HG03025 (cell line): ENCODE results near the gene CPA5.

Source experiments
- ATAC-seq: cut with Tn5 transposase; IDR thresholded peaks from one replicate; pipeline ENCODE4 v1.9.1; 2021; ENCODE audit warnings: mild to moderate bottlenecking, moderate library complexity; ENCODE audit not compliant: unreplicated experiment, low FRiP score

Gene CPA5

DNA sequence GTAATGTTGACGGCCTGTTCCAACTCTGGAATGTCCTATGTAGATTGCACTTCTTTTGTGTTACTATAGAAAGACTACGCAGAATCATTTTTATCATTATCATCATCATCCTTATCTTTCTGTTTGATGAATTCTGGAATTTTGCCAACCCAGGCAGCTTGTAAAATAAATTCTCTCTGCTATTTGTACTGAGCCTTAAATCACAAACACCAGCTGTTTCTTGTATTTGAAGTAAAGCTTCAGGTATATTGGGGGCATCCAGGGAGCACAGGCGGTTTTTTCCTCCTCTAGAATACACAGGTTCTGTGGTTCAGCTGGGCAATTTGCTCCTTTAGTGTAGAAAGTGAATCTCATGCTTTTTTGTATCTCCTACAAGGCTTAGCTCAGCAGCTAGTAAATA, 14.9 kb upstream of the CPA5 start:
- no peak for ATAC-seq

DNA sequence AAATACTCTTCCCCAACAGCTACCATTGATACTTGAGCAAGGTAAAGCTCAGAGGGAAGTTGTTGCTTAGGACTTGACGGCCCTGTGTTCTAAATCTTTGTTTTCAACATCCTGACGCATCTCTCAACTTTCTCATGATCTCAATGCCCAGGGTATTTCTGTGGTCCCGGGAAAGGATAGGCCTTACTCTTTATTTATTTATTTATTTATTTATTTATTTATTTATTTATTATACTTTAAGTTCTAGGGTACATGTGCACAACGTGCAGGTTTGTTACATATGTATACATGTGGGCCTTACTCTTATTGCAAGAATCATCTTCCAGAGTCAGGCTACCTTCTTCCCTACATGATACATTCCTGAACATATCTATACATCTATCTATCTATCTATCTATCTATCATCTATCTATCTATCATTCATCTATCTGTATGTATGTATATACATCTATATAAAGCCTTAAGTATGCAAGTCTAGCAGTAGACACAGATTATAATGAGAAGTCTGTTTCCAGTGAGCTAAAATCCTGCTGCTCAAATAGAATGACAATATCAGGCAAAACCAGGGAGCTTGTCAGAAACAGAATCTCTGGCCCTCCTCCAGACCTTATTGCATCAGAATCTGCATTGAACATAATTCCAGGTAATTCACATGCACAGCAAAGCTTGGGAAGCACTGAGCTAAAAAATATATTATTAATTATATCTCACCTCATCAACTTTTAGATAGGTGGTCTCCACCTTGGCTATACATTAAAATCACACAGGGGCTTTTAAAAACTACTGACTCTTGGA, 12.2 kb upstream of the CPA5 start:
- ATAC-seq: no peak

DNA sequence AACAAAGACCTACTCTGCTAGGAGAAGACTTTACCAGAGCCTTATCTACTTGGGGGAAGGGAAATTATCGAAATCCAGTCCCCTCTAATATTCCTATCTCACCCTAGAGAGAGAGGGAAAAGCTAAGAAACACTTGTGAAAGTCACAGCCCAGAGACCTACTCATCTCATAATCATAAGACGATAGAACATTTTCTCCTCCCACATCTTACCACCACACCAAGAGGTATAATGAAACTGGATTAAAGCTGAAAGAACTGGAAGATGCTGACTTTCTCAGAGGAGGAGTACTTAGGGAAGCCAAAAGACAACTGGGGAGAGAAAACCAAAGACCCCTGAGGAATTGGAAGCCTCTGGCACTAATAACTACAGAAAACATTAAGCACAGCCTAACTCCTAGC, 10.8 kb upstream of the CPA5 start:
- no peak for ATAC-seq

DNA sequence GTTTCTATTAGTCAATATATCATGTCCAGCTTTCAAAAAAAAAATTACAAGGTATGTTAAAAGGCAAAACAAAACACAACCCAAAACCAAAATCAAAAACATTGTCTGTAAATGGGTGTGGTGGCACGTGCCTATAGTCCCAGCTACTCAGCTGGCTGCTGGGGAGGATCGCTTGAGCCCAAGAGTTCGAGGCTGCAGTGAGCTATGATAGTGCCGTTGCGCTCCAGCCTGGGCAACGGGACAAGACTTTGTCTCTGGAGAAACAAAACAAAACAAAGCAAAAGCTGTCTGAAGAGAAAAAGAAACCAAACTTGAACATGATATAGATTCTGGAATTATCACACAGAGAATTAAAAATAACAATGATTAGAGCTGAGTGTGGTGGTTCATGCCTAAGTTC, 10.3 kb upstream of the CPA5 start:
- ATAC-seq: no peak

DNA sequence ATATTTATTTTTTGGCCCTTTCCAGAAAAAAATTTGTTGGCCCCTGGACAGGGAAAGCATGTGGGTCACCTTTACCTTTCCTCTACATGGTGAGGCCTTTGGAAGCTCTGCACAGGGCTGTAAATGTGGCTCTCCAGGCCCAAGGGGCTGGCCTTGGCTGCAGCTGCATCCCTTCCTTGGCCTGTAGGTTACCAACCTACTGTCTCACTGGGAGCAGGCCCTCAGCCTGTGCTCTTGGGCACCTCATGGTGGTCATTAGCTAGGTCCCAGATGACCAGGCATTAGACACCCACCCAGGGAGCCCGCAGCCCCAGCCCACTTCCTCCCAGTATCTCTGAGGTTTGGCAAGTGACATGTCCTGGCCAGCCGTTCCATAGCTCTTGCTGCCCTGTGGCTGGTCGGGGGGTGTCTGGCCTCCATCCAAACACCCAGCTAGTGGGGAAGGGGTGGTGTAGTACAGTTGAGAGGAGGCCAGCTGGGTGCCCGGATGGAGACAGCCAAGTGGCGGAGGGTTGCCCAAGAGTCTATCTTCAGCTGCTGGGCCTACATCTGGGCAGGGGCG, 7.1 kb upstream of the CPA5 start:
- no peak for ATAC-seq

DNA sequence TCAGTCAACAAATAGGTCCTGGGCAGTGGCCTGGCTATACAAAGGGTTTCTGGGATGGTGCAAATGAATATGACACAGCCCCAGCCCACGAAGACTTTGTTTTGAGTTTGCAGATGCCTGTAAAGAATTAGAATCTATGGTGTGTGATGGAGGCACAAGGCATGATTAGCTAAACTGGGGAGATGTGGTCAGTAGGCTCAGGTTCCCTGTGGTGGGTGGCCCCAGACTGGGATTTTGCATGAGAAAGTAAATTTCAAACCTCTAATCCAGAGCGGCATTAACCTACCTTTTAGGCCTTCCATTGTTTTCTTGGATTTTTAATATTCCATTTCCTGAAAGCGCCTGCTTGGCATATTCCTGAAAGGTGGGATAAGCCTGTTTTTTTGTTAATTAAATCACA, 6.4 kb upstream of the CPA5 start:
- ATAC-seq: no peak

DNA sequence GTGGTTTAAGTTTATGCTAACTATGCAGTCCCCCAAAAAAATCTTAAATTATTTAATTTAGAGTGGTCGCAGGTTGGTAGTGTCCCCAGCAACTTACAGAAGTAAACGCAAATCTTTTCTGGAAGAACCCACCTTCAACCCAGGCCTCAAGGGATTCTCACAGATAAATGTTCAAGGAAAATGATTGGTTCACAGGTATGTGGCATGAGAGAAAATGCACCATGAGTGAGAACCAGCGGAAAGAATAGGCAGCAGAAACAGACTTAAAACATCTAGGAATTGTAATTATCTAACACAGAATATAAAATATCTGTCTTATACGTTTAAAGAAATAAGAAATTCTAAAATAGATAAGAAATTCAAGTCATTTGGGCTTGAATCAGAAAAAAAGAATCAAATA, 2.7 kb upstream of the CPA5 start:
- ATAC-seq: no peak

DNA sequence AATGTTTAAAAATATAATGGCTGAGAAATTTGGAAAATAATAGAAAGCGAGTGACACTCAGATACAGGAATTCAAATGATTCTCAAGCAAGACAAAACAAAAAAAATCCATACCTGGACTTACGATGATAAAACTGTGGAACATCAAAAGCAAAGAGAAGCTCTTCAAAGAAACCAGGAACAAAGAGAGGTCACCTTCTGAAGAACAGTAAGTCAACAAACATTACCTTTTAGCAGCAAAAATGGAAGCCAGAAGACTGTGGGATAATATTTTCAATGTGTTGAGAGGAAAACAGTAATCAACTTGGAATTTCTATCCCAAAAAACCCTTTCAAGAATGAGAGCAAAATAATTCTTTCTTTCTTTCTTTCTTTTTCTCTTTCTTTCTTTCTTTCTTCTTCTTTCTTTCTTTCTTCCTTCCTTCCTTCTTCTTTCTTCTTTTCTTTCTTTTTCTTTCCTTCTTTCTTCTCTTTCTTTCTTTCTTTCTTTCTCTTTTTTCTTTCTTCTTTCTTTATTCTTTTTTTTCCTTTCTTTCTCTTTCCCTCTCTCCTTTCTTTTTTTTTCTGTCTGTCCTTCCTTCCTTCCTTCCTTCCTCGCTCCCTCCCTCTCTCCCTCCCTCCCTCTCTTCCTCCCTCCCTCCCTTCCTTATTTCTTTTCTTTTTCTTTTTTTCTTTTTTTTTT, 1.8 kb upstream of the CPA5 start:
- ATAC-seq: no peak

DNA sequence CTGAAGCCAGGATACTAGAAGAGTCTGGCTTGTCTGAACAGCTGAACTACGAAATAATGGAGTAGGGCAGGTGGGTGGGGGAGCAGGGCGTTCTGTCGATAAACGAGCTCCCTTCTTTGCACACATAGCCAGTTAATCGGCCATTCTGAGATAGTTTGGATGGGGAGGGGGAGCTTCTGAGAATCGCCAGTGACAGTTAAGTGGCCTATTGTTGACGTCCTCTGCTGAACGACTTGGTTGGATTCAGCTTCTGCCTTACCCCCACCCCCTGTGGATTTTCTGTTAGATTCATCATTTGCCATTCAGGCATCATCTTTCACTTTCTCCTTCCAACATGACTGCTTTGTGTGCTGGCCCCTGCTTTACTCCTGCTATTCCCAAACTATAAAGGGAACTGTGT, 520 bp downstream of the CPA5 start:
- no peak for ATAC-seq

DNA sequence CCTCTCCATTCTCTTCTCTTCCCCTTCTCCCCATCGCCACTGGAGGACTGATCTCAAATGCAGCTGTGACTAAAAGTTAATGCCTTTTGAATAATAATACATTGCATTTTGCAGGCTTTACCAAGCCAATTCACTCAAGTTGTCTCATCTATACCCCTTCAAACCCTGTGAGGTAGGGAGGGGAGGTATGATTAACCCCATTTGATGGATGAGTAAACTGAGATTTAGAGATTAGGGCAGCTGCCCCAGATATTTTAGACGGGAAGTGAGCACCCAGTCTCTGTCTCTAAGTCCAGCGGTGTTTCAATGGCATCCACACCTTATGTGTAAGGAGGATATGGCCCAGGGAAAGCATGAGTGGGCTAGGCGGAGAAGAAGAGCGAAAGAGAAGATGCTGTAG, 1.1 kb downstream of the CPA5 start:
- no peak for ATAC-seq

DNA sequence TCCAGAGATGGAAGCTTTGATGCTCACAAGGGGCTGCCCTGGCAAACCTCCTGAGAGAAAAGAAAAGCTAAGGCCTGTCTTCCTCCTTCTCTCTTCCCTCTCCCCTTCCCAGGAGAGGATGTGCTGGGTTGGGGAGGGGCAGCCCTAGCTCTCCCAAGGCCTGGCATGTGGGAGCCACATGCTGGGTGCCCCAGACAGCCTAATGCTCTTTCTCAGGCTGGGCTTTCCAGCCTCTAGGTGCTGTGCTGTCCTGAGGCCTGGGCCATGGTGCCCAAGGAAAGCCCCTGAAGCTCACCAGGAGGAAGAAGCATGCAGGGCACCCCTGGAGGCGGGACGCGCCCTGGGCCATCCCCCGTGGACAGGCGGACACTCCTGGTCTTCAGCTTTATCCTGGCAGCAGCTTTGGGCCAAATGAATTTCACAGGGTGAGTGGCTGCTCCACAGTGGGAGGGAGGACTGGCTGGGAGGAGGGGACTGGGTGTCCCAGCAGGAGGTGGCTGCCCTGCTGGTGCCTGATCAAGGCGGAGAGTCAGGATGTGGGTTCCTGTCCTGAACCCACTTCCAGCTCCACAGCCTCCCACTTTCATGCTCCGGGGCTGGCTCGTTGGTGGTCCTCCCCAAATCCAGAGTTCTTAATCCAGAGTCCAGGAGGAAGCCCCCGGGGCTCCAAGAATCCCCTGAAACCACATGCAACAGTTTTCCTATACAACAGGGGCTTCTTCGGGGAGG, 1.7 kb downstream of the CPA5 start:
- no peak for ATAC-seq

DNA sequence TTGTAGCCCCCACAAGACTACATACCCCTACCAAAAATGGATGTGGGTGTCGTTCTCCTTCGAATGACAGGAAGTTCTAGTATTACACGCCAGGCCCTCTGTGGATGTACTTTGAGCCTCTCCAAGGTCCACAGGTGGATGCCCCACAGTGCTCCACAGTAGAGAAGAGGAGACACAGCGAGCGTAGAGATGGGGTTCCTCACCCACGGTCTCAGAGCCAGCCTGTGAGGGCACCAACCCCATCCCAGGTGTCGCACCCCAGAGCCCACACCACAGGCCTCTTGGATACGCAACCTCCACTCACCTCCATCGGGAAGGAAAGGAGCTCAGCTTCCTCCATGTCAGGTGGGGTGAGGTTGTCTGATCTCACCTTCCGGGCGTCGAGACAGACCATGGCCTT, 2.3 kb downstream of the CPA5 start:
- no peak for ATAC-seq

DNA sequence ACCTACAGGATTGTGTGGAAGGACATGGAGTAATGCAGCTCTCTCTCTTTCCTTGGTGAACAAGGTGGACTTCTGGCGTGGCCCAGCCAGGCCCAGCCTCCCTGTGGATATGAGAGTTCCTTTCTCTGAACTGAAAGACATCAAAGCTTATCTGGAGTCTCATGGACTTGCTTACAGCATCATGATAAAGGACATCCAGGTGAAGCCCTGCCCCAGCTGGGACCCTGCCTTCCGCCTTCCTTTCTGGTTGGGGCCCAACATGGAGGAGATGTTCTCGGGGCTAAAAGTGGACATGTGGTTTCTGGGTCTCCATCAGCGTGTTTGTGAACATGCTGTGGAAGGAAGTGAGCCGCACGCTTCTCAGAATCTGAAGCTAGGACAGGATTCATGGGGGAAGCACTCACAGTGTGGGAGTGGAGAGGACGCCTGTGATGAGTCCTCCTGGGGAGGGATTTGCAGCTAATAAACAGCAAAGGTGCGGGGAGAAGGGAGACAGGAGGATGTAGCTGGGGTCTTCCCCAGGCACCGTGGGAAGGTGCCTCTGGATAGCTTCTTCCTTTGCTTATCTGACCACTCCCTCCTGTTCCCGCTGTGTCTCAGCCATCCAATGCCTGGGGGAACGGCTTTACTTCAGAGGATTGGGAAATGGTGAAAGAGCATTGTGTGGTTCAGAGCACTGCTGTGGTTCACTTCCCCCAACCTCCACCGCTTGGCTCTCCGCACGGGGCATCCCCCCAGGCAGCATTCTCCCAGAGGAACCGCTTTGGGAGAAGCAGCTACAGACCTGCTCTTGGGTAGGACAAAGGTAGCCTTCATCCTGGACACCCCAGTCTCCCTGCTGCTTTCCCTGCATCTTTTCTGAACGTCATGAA, 5.5 kb downstream of the CPA5 start:
- ATAC-seq: no peak

DNA sequence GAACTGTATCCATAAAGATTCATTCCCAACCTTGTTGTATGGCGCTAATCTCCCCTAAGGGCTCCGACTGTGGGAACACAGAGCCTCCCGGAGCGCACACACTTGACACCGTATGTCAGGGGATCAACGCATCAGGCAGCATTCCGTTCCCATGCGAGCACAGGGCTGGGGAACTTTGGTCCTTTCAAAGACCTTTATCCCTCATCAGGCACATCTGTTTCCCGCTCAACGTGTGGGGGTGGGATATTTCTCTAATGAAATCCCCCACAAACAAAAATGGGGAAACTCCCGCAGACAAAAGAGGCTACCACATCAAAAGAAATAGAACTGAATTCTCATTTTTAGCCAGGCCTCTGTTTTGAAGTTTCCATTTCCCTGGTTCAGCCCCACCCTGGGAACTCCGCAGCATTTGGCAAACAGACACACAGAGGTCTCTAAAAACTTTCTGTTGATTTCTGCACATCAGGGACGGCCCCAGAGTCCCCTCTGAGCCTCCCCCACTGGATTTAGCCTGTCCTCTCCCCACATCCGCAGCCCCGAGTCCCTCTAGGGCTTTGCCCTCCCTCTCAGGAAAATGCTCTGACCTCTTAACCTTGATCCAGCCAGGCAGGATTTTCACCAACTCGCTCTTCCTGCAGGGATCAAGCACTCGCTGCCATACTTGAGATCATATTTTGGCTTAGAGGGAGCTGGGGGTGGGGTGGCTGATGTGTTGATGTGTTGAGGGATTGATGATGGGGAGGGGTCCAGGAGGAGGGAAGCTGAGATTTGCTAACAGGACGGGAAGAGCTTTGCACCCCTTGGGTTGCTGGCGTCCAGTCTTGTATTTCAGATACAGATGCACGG, 6.6 kb downstream of the CPA5 start:
- no peak for ATAC-seq

DNA sequence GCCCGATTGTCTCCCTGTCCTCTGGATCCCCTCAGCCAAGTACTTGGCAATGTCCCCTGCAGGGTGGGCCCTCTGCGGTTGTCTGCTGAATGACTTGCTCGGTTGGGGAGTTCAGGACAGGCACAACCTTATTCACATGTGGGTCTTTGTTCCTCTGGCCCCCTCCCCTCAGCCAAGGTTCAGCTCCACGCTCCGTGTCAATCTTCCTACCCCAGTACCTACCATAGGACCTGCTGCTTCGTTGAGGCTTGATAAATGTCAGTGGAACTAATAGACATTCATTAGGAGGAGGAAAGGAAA, 7.1 kb downstream of the CPA5 start:
- ATAC-seq: no peak

DNA sequence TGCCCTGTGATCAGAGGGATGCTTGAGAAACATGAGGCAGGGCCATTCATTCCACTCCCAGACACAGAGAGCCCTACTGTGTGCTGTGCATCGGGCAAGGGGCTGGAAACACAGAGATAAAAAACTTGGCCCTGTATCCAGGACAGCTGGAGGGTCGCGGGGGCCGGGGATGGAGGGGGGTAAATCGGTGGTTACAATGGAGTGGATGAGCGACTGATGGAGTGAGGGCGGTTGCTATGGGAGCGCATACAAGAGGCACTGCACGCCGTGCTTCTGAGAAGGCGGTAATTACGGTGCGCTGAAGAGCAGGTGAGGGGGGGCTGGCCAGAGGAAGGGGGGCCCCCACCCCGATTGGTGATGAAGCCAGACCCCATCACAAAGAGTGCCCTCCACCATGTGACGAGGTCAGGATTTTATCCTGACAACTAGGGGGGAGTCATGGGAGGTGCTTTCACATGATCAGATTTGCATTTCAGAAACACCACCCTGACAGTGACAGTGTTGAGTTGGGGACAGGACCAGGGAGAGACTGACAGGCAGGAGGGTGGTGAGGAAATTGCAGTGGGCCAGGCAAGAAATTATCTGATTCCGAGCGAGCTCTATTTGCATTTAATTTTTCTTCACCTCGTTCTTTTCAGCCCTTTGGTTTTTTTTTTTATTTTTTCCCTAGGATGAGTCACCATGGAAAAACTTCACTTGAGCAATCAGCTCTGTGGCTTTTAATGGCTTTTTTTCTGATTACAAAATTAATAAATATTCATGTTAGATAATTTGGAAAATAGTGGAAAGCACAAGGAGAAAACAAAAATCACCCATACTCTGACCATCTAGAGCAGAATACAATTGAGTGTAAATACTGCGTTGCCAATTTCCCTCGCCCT, 7.8 kb downstream of the CPA5 start:
- no peak for ATAC-seq

DNA sequence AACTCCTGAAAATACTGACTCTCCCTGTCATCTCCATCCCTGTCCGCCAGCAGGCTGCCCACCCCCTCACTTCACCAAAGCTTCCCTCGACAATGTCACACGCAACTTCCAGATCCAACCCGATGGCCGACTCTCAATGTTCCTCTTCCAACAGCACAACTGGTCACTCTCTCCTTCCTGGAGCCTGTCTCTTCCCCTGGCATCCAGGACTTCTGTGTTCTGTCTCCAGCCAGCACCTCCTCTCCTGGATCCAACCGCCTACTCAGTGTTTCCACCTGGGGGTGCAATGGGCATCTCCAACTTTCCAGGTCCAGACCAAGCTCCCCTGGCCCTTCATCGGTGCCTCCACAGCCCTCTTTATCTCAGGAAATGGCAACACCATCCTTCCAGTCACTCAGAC, 8.6 kb downstream of the CPA5 start:
- no peak for ATAC-seq

DNA sequence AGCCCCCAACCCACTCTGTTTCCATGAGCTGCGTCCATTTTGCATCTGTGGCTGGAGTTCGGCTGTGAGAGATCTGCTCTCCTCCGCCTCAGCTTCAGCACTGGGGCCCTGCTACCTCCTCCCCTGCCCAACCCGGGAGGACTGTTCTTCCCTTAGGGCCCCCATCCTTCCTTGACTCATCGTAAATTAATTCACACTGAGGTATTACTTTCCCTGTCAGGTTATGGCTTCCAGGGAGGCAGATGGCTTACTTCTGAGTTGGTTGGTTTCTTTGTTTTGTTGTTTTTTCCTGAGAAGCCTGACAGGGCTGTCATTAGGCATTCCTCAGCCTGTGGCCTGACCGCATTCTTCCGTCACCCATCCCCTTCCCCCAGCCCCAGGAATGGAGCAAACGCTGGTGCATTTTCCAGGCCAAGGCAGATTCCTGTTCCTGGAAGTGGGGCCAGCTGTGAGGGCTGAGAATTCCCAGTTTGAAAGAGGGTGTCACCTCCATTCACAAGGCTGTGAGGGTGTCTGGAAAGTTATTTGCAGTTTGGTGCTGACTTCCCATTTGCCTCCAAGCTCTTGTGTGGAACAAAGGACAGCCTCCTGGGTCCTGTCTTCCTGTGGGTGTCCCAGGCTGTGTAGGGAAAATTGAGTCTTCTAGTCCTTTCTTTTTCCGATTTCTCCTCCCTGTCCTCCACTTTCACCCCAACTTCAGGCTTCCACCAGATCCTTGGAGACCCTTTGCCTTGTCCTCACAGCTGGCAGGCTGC, 11.7 kb downstream of the CPA5 start:
- ATAC-seq: no peak
